Measurements from ENCODE around the gene RYK. TPM values are rescaled to one million over a fixed set of nuclear protein-coding genes. Genes with fewer than 3 reads are reported as not detected.
A peak's percentile ranks its signal among the peaks of the same experiment; 100 is the strongest.

RYK gene
- total RNA-seq, 1 experiment from 2014 or later = 135 TPM

DNA sequence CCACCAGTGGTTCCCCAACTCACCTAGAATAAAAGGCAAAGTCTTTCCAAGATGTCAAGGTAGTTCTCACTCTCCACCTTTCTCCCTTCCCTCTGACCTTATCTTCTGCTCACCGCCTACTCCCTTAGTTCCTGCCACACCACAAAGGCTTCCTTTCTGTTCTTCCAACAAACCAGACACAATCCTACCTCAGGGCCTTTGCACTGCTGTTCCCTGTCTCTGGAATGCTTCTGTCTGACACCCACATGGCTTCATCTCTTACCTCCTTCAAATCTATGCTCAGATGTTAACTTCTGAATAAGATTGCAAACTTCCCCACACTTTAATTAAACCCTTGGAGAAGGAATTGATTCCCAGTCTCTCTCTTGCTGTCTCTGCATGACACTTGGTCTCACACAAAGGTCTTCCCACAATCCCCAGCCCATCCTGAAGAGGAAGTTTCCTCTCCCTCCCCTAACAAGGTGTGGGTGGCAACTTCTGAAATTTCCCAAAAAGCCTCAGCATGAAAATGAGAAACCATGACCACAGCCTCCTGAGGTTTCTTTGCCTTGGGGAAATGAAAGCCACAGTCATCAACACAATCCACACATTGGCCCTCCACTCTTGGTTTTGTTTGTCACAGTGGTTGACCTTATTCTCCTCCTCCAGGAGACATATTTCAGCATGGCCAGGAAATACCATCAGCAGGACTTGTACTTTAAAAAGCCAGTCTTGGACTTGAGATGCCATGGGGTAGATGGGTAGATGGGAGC lies 3.0 kb upstream of the RYK start:
- DNase-seq = no peak
- TF ChIP-seq, protein P1, sequence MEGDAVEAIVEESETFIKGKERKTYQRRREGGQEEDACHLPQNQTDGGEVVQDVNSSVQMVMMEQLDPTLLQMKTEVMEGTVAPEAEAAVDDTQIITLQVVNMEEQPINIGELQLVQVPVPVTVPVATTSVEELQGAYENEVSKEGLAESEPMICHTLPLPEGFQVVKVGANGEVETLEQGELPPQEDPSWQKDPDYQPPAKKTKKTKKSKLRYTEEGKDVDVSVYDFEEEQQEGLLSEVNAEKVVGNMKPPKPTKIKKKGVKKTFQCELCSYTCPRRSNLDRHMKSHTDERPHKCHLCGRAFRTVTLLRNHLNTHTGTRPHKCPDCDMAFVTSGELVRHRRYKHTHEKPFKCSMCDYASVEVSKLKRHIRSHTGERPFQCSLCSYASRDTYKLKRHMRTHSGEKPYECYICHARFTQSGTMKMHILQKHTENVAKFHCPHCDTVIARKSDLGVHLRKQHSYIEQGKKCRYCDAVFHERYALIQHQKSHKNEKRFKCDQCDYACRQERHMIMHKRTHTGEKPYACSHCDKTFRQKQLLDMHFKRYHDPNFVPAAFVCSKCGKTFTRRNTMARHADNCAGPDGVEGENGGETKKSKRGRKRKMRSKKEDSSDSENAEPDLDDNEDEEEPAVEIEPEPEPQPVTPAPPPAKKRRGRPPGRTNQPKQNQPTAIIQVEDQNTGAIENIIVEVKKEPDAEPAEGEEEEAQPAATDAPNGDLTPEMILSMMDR (IDR thresholded peaks at IDR 0.05; ENCODE audit: unreplicated experiment) = no peak
- Mint-ChIP-seq H3K27me3 (ENCODE audit: unreplicated experiment) (no peaks in the 10 kb centered on the region), H3K4me3 (ENCODE audit: low read depth, unreplicated experiment) (no peak overlapping the region), H3K4me1 (ENCODE audit: low read depth, unreplicated experiment) (peaks cover 14% of the 10 kb centered on the region), H3K27ac (ENCODE audit: unreplicated experiment) (no peak overlapping the region), H3K36me3 (ENCODE audit: insufficient read depth, unreplicated experiment) (peaks cover 29% of the 10 kb centered on the region), H3K9me3 (ENCODE audit: low read depth, unreplicated experiment) (no peaks in the 10 kb centered on the region)
- no TSS peak for BruUV-seq (replicated peaks)
- CTCF ChIA-PET = no interaction called here
- intact Hi-C loops (cut with micrococcal nuclease; ENCODE audit: unreplicated experiment) = no loop called here

DNA sequence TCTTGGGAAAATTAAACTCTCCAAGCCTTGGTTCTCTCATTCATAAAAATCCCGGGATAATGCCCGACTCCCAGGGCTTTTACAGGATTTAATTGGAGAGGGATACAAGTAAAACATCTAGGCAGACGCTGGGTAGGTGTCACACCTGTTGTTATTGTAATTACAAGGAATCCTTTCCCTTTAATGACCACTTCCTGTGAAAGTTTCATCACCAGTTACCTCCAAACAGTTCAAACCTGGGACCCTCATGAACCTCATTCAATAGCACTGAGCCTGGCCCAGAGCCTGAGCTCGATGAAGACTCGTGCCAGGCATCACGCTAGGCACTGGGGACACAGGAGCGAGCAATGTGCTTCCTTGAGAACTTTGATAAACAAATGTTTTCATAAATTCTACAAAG lies 2.1 kb upstream of the RYK start:
- BruUV-seq (replicated peaks) = no TSS peak
- DNase-seq = no peak
- Mint-ChIP-seq H3K27ac (ENCODE audit: unreplicated experiment) (no peak overlapping the region), H3K27me3 (ENCODE audit: unreplicated experiment) (no peaks in the 10 kb centered on the region), H3K4me3 (ENCODE audit: low read depth, unreplicated experiment) (no peak overlapping the region), H3K36me3 (ENCODE audit: insufficient read depth, unreplicated experiment) (peaks cover 35% of the 10 kb centered on the region), H3K9me3 (ENCODE audit: low read depth, unreplicated experiment) (no peaks in the 10 kb centered on the region), H3K4me1 (ENCODE audit: low read depth, unreplicated experiment) (peaks cover 21% of the 10 kb centered on the region)
- TF ChIP-seq, protein P1 (IDR thresholded peaks at IDR 0.05; ENCODE audit: unreplicated experiment) = no peak
- CTCF ChIA-PET = no interaction called here
- intact Hi-C loops (cut with micrococcal nuclease; ENCODE audit: unreplicated experiment) = no loop called here

DNA sequence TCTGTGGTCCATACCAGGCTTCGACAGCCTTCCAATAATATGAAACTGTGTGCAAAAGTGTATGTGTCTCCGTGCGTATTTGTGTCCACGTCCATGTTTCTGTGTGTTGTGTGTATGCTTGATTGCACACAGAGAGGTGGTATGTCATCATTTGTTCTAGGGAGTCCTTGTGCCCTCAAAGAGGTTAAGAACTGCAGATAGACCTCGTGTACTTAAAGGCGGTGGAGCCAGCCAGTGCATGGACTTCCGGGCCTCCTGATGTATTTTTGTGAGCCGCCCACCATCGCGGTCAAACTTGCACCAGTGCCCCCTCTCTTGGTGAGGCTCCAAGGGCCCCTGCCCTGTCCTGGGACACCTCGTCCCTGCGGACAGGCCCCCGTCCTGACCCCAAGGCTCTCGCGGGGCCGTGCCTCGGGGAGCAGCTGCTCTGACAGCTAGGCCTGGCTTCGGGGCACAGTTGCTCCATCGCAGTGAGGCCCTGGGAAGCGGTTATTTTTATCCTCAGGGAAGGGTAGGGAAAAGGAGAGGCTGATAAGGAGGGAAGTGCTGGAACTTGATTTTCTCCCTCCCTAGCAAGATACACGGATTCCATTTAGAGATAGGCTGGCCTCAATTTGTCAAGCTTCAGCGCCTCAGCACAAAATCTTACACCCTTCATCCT lies 1.2 kb upstream of the RYK start:
- intact Hi-C loops (cut with micrococcal nuclease; ENCODE audit: unreplicated experiment) = no loop called here
- Mint-ChIP-seq H3K9me3 (ENCODE audit: low read depth, unreplicated experiment) (peaks cover 3% of the 10 kb centered on the region), H3K27ac (ENCODE audit: unreplicated experiment) (peak overlapping the region; percentile 58), H3K4me3 (ENCODE audit: low read depth, unreplicated experiment) (peak overlapping the region; percentile 95), H3K27me3 (ENCODE audit: unreplicated experiment) (no peaks in the 10 kb centered on the region), H3K4me1 (ENCODE audit: low read depth, unreplicated experiment) (peaks cover 28% of the 10 kb centered on the region), H3K36me3 (ENCODE audit: insufficient read depth, unreplicated experiment) (peaks cover 35% of the 10 kb centered on the region)
- TF ChIP-seq, protein P1 (IDR thresholded peaks at IDR 0.05; ENCODE audit: unreplicated experiment) = no peak
- CTCF ChIA-PET = interaction anchor here (0.6 kb wide), 1 partner anchor 474 kb away, joined by 3 read pairs; no protein-coding TSS in a partner anchor
- BruUV-seq (replicated peaks) = no TSS peak
- no peak for DNase-seq

DNA sequence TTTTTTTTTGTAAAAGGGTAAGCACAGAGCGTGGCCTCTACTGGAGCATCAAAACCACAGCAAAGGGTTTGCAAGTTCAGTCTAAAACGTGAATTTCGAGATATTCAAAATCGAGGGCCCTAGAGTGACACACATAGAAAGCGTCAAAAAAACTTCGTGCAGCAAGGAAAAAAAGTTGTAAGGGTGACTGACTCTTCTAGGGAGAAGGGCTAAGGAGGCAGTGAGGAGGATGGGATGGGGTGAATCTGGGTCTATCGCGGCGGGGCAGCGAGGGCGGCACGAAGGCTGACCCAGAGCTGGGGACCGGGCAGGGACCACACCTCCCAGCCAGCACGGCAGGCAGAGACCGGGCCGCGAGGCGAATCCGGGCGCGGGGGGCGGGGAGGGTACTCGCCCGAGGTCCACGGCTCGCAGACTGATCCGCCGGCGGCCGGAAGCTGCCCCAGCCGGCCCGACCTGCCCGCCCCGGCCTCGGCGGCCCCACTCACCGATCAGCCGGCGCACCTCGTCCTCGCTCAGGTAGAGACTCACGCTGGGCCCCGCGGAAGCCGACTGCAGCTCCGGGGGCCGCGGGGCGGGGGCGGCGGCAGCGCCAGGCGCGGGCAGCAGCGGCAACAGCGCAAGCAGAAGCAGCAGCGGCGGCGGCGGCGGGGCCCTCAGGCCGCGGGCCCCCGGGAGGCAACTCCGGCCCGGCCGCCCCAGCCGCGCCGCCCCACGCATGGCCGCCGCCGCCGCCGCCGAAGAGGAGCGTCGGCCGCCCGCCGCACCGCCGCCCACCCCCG lies 533 bp downstream of the RYK start:
- peak; percentile 86 for DNase-seq
- TF ChIP-seq, protein P1 (IDR thresholded peaks at IDR 0.05; ENCODE audit: unreplicated experiment) = no peak
- Mint-ChIP-seq H3K4me1 (ENCODE audit: low read depth, unreplicated experiment) (peaks cover 44% of the 10 kb centered on the region), H3K27ac (ENCODE audit: unreplicated experiment) (peak overlapping the region; percentile 97), H3K9me3 (ENCODE audit: low read depth, unreplicated experiment) (peaks cover 6% of the 10 kb centered on the region), H3K36me3 (ENCODE audit: insufficient read depth, unreplicated experiment) (peaks cover 35% of the 10 kb centered on the region), H3K27me3 (ENCODE audit: unreplicated experiment) (no peaks in the 10 kb centered on the region), H3K4me3 (ENCODE audit: low read depth, unreplicated experiment) (peak overlapping the region; percentile 95)
- intact Hi-C loops (cut with micrococcal nuclease; ENCODE audit: unreplicated experiment) = no loop called here
- BruUV-seq (replicated peaks) = no TSS peak
- CTCF ChIA-PET = interaction anchor here (0.7 to 1.5 kb wide), 5 partner anchors 12 to 224 kb away, joined by 3 to 7 read pairs (median 4); no protein-coding TSS in a partner anchor
